Smooth muscle cell (in vitro differentiated cells): ENCODE results near the gene PLEKHH2. TPM values are rescaled to one million over a fixed set of nuclear protein-coding genes. Genes with fewer than 3 reads are reported as not detected.

Experiments used
- DNase-seq: peaks from one replicate; lab custom pipeline; 2025; ENCODE audit not compliant: unreplicated experiment; lab: John Stamatoyannopoulos, UW
- H2AFZ ChIP-seq: fragments of 200-600 bp; sonication (generic); 2 replicates; pipeline ENCODE4 v1.6.0; 2016; ENCODE audit warnings: antibody characterized with exemption, low read depth, mild to moderate bottlenecking
- H3F3A ChIP-seq: fragments of 200-600 bp; sonication (generic); 2 replicates; pipeline ENCODE4 v1.6.0; 2017; ENCODE audit warnings: antibody characterized with exemption, low read depth
- H3K27ac ChIP-seq: fragments of 200-600 bp; sonication (generic); 2 replicates; pipeline ENCODE4 v1.5.1; 2016; ENCODE audit warnings: low read depth, mild to moderate bottlenecking
- H3K27me3 ChIP-seq: fragments of 200-600 bp; sonication (generic); 2 replicates; pipeline ENCODE4 v1.6.1; 2016; ENCODE audit warnings: low read depth, mild to moderate bottlenecking
- H3K36me3 ChIP-seq: fragments of 200-600 bp; sonication (generic); 2 replicates; pipeline ENCODE4 v1.5.1; 2016; ENCODE audit warnings: low read depth
- H3K4me1 ChIP-seq: fragments of 200-600 bp; sonication (generic); 2 replicates; pipeline ENCODE4 v1.5.1; 2016; ENCODE audit warnings: low read depth
- H3K4me2 ChIP-seq: fragments of 200-600 bp; sonication (generic); 2 replicates; pipeline ENCODE4 v1.6.0; 2016; ENCODE audit warnings: mild to moderate bottlenecking
- H3K4me3 ChIP-seq: fragments of 200-600 bp; sonication (generic); 2 replicates; pipeline ENCODE4 v1.5.1; 2016; ENCODE audit warnings: mild to moderate bottlenecking
- H3K79me2 ChIP-seq: fragments of 200-600 bp; sonication (generic); 2 replicates; pipeline ENCODE4 v1.6.0; 2016; ENCODE audit warnings: low read depth, mild to moderate bottlenecking
- H3K9ac ChIP-seq: fragments of 200-600 bp; sonication (generic); 2 replicates; pipeline ENCODE4 v1.6.0; 2016; ENCODE audit warnings: low read depth
- H3K9me3 ChIP-seq: fragments of 200-600 bp; sonication (generic); replicated peaks from 2 replicates; pipeline ENCODE4 v1.5.1; 2016; ENCODE audit warnings: low read depth
- H4K20me1 ChIP-seq: fragments of 200-600 bp; sonication (generic); 2 replicates; pipeline ENCODE4 v1.6.0; 2016; ENCODE audit warnings: low read depth
- CTCF ChIP-seq: fragments of 200-600 bp; sonication (generic); IDR thresholded peaks from 2 replicates; pipeline ENCODE4 v1.5.1; 2017; ENCODE audit warnings: borderline replicate concordance, mild to moderate bottlenecking, antibody characterized with exemption; ENCODE audit not compliant: insufficient read depth, poor library complexity, severe bottlenecking
- WGBS: methylation state at CpG from one replicate; pipeline ENCODE4 v1.1.7; 2016; ENCODE audit warnings: low lambda C conversion rate; 5-methylcytosine and 5-hydroxymethylcytosine counted together
- polyA plus RNA-seq: library from polyadenylated mRNA; unstranded; fragments of >200 nt; fragmentation: Nextera tagmentation; extraction: Ambion mirVana; gene quantifications from 2 replicates; pipeline ENCODE4 v1.2.1, GENCODE V29; 2016
- total RNA-seq: library from RNA; depleted of rRNA; stranded (reverse); fragments of >200 nt; gene quantifications from 2 replicates; pipeline ENCODE4 v1.2.3, GENCODE V29; 2014

Gene PLEKHH2
- total and polyA plus RNA-seq, 2 experiments from 2014 or later: 0.69 to 2.1 TPM

- Histone ChIP-seq H3K9ac (no peak overlapping the region), H3K36me3 (no peaks in the 10 kb centered on the region), H3K27ac (no peak overlapping the region), H3K79me2 (no peaks in the 10 kb centered on the region), H3K4me1 (no peaks in the 10 kb centered on the region), H3K27me3 (no peaks in the 10 kb centered on the region), H3K4me2 (no peak overlapping the region), H4K20me1 (no peaks in the 10 kb centered on the region), H3F3A (no peaks in the 10 kb centered on the region), H3K9me3 (no peaks in the 10 kb centered on the region), H2AFZ (no peak overlapping the region), H3K4me3 (no peak overlapping the region)
- no peak for TF ChIP-seq CTCF
- DNase-seq: no peak
- 57% methylated on average over 3 of the region's 3 CpGs for WGBS
Observed at GRCh38 chr2:43745457-43745856, 108.4 kb downstream of the PLEKHH2 start.

- Histone ChIP-seq H3K4me1 (peaks cover 7% of the 10 kb centered on the region), H3K4me2 (no peak overlapping the region), H3K9me3 (no peaks in the 10 kb centered on the region), H4K20me1 (no peaks in the 10 kb centered on the region), H3K9ac (no peak overlapping the region), H3K27ac (no peak overlapping the region), H3K4me3 (no peak overlapping the region), H3F3A (no peaks in the 10 kb centered on the region), H3K27me3 (no peaks in the 10 kb centered on the region), H2AFZ (no peak overlapping the region), H3K36me3 (no peaks in the 10 kb centered on the region), H3K79me2 (no peaks in the 10 kb centered on the region)
- DNase-seq: no peak
- WGBS: 74% methylated on average over 5 of the region's 5 CpGs
- TF ChIP-seq CTCF: no peak
Observed at GRCh38 chr2:43748333-43748732, 111.3 kb downstream of the PLEKHH2 start.

DNA sequence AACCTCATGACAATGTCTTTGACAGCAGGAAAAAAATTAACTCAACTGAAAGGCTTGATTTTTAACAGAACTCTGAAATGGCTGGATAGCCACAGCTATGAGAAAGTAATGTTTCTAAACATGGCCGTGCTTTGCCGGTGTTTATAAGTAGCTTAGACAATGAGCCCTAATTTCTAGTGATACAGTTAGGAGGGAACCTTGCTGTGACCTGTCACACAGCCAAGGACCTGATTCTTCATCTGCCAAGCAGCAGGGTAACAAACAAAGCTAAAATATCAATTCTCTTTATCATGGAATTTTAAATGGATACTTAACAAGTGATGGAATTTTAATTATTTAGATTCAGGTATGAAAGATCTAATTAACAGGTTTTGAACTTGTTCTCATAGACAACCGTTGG is 112.5 kb downstream of the PLEKHH2 start:
- Histone ChIP-seq H3K9me3 (no peaks in the 10 kb centered on the region), H4K20me1 (no peaks in the 10 kb centered on the region), H3F3A (no peaks in the 10 kb centered on the region), H3K4me1 (peaks cover 7% of the 10 kb centered on the region), H3K9ac (no peak overlapping the region), H3K4me3 (no peak overlapping the region), H3K27ac (no peak overlapping the region), H2AFZ (no peak overlapping the region), H3K4me2 (no peak overlapping the region), H3K79me2 (no peaks in the 10 kb centered on the region), H3K27me3 (no peaks in the 10 kb centered on the region), H3K36me3 (no peaks in the 10 kb centered on the region)
- no peak for DNase-seq
- WGBS: 93% methylated on average over 3 of the region's 3 CpGs
- no peak for TF ChIP-seq CTCF

GRCh38 chr2:43751476-43751990 is 114.5 kb downstream of the PLEKHH2 start:
- H3F3A ChIP-seq: no peaks in the 10 kb centered on the region
- no peaks in the 10 kb centered on the region for H3K27me3 ChIP-seq
- no peak for TF ChIP-seq CTCF
- no peaks in the 10 kb centered on the region for H3K79me2 ChIP-seq
- H3K4me3 ChIP-seq: no peak overlapping the region
- no peaks in the 10 kb centered on the region for H3K36me3 ChIP-seq
- WGBS: 95% methylated on average over 5 of the region's 5 CpGs
- no peaks in the 10 kb centered on the region for H4K20me1 ChIP-seq
- no peak overlapping the region for H2AFZ ChIP-seq
- H3K27ac ChIP-seq: no peak overlapping the region
- no peak for DNase-seq
- H3K9me3 ChIP-seq: no peaks in the 10 kb centered on the region
- H3K9ac ChIP-seq: no peak overlapping the region
- no peak overlapping the region for H3K4me2 ChIP-seq
- peaks cover 7% of the 10 kb centered on the region for H3K4me1 ChIP-seq
